ENCODE data around the gene DBH.

Gene DBH

DNA sequence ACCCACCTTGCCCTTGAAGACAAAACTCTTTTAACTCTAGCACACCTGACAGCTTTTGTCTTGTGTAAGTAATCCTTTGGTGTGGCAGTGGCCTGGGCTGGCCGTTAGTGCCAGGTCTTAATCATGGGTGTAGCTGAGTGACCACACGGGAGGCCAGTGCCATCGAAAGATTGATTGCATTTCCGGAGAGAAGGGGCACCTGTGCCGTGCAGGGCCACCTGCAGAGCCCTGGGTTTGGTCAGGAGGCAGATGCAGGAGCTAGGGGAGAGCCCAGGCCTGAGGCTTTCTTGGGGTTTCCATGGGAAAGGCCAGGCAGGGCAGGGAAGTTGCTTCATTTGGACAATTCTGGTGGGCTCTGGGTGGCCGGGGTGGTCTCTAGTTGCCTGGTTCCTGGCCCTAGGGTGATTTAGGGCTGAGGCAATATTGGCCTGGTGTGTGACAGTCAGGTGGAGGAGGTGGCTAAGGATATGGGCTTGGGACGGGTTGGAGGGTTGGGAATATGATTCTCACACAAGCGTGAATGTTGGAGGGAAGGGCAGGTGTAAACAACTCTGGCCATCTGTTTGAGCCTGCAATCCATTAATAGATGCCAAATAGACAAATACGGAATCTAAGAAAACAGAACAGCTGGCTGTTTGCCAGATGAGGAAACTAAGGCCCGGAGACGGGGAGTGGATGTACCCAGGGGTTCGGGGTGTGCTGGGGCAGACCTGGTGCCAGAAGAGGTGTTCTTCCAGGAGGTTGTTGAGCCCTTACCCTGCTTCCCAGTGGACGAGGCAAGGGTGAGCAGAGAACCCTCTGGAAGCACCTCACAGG lies 4.6 kb downstream of the DBH start:
- Mint-ChIP-seq H3K4me3 (no peak overlapping the region), H3K27me3 (ENCODE audit: low read depth) (peaks cover 47% of the 10 kb centered on the region), H3K27ac (no peak overlapping the region), H3K4me1 (peaks cover 25% of the 10 kb centered on the region), H3K9me3 (no peaks in the 10 kb centered on the region), H3K36me3 (ENCODE audit: low read depth) (no peaks in the 10 kb centered on the region)
- TF ChIP-seq, protein P1, sequence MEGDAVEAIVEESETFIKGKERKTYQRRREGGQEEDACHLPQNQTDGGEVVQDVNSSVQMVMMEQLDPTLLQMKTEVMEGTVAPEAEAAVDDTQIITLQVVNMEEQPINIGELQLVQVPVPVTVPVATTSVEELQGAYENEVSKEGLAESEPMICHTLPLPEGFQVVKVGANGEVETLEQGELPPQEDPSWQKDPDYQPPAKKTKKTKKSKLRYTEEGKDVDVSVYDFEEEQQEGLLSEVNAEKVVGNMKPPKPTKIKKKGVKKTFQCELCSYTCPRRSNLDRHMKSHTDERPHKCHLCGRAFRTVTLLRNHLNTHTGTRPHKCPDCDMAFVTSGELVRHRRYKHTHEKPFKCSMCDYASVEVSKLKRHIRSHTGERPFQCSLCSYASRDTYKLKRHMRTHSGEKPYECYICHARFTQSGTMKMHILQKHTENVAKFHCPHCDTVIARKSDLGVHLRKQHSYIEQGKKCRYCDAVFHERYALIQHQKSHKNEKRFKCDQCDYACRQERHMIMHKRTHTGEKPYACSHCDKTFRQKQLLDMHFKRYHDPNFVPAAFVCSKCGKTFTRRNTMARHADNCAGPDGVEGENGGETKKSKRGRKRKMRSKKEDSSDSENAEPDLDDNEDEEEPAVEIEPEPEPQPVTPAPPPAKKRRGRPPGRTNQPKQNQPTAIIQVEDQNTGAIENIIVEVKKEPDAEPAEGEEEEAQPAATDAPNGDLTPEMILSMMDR (IDR thresholded peaks at IDR 0.05; ENCODE audit: unreplicated experiment in 3 of 3) = no peak

DNA sequence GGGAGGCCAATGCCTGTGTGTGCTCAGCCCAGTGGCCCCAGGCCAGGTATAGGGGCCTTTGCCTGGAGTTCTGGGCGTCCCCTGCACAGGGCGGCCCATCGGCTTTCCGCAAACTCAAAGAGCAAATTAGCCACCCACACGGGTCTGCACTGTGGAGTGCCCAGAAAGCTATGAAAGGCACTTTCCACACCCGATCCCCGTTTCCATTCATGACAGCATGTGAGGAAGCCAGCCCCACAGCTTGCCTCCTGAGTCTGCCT lies 5.2 kb downstream of the DBH start:
- TF ChIP-seq, protein P1 (IDR thresholded peaks at IDR 0.05; ENCODE audit: unreplicated experiment in 3 of 3) = no peak
- Mint-ChIP-seq H3K27ac (no peak overlapping the region), H3K27me3 (ENCODE audit: low read depth) (peaks cover 49% of the 10 kb centered on the region), H3K4me1 (peaks cover 23% of the 10 kb centered on the region), H3K4me3 (no peak overlapping the region), H3K9me3 (no peaks in the 10 kb centered on the region), H3K36me3 (ENCODE audit: low read depth) (no peaks in the 10 kb centered on the region)

DNA sequence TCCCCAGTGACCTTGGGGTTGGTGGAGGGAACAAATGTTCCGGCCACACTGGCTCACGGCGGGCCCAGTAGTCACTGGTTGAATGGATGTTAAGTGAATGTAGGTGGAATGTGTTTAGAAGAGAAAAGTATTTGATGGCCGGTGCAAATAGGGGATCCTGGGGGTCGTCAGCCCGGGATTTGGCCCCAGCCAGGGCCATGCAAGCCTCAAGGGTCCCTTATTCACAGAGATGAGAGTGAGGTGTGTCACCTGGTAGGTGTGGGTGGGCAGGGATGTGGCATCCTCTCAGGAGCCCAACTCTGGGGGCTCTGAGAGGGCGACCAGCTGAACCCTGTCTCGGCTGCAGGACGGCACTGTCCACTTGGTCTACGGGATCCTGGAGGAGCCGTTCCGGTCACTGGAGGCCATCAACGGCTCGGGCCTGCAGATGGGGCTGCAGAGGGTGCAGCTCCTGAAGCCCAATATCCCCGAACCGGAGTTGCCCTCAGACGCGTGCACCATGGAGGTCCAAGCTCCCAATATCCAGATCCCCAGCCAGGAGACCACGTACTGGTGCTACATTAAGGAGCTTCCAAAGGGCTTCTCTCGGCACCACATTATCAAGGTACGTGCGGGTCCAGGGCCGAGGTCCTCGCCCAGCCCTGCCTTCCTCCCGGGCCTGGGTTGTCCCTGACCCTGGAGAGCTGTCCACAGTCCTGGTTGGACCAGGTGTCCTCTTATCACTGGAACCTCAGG lies 5.9 kb downstream of the DBH start:
- Mint-ChIP-seq H3K4me1 (peaks cover 18% of the 10 kb centered on the region), H3K4me3 (no peak overlapping the region), H3K27me3 (ENCODE audit: low read depth) (peaks cover 43% of the 10 kb centered on the region), H3K27ac (no peak overlapping the region), H3K9me3 (no peaks in the 10 kb centered on the region), H3K36me3 (ENCODE audit: low read depth) (no peaks in the 10 kb centered on the region)
- TF ChIP-seq, protein P1 (IDR thresholded peaks at IDR 0.05; ENCODE audit: unreplicated experiment in 3 of 3) = no peak

DNA sequence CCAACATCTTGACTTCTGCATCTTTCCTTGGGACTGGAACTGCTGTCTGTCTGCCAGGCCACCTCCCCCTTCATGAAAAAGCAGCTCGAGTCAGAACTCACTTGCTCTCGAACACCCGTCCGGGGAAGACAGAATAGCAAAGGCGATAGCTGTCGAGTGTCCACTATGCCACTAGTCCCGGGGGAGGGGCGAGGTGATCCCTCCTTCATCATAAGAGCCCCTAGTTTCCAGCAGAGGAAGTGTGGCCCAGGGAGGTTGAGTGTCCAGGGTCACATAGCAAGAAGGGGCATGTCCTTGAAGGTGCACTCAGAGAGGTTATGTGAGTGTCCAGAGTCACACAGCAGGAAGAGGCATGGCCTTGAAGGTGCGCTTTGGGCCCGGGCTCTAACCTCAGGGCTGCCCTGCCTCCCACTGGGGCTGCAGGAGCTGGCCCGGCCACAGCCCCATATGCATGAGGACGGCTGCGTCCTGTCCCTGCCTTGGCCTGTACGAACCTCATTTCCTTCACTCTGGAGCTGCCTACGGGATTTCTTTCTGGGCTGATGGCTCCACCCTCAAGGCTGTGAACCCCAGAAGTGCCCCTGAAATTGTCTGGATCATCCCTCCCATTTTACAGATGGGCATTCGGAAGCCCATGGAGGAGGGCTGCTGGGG lies 6.7 kb downstream of the DBH start:
- peaks cover 13% of the 10 kb centered on the region for H3K4me1 Mint-ChIP-seq
- H3K36me3 Mint-ChIP-seq (ENCODE audit: low read depth) = no peaks in the 10 kb centered on the region
- peaks cover 40% of the 10 kb centered on the region for H3K27me3 Mint-ChIP-seq (ENCODE audit: low read depth)
- TF ChIP-seq, protein P1 (IDR thresholded peaks at IDR 0.05; ENCODE audit: unreplicated experiment in 3 of 3) = no peak
- no peak overlapping the region for H3K4me3 Mint-ChIP-seq
- no peak overlapping the region for H3K27ac Mint-ChIP-seq
- H3K9me3 Mint-ChIP-seq = no peaks in the 10 kb centered on the region

DNA sequence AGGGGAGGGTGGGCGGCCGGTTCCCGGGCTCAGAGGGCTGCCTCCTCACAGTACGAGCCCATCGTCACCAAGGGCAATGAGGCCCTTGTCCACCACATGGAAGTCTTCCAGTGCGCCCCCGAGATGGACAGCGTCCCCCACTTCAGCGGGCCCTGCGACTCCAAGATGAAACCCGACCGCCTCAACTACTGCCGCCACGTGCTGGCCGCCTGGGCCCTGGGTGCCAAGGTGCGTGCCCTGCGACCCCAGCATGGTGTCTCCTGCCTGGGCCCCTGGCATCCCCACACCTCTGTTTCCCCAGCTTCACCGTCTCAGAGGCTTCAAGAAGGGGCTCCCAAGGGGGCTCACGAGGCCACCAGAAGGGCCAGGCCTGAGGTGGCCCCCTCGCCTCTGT lies 7.2 kb downstream of the DBH start:
- peaks cover 37% of the 10 kb centered on the region for H3K27me3 Mint-ChIP-seq (ENCODE audit: low read depth)
- H3K9me3 Mint-ChIP-seq = no peaks in the 10 kb centered on the region
- no peaks in the 10 kb centered on the region for H3K36me3 Mint-ChIP-seq (ENCODE audit: low read depth)
- TF ChIP-seq, protein P1 (IDR thresholded peaks at IDR 0.05; ENCODE audit: unreplicated experiment in 3 of 3) = no peak
- H3K4me1 Mint-ChIP-seq = peaks cover 8% of the 10 kb centered on the region
- no peak overlapping the region for H3K27ac Mint-ChIP-seq
- no peak overlapping the region for H3K4me3 Mint-ChIP-seq

Data from nephron (organoid).